NCI-H2196 treated with DMSO at 0.1 percent for 48 hours (cell line): ENCODE measurements around the gene USP49.
"Not testable (repeated sequence)": the region's sequence is repeated elsewhere in the genome, so short reads cannot be mapped to it uniquely, and the experiment has no call there.

Experiments used
- DNase-seq: peaks from one replicate; lab custom pipeline; 2025; ENCODE audit not compliant: unreplicated experiment; lab: John Stamatoyannopoulos, UW

USP49 gene

DNA sequence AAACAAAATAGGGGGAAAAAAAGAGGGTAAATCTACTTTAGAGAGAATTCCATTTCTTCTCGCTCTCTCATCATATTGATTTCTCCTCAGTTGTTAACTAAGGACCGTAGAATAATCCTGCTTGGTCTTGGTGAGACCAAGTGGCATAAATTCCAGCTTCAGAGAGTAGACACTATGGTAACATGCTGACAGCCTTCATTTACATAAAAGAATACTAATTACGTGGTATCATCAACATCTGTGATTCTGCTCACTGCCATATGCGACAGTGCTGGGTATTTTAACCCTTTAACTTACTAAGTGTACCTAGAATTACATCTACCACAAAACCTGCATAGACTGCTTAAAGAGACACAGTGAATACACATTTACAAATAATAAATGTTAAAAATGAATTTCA lies 80.5 kb downstream of the USP49 start:
- DNase-seq: no peak

DNA sequence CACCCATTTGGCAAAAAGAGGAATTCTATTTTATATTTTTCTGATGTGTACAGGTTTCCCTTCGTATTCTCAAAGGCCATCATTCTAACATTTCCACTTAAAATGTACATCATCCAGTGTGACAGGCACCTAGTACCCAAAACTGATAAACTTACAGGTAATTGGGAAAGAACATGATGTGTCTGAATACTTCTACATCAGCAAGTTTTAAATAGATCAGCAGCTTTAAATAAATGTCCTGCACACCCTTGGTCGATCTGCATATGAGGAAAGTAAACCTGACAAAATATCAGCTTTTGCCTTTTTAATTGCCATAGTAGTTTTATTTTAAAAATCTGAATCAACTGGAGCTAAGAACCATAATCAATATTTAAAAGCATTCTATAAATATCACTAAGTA lies 81.2 kb downstream of the USP49 start:
- no peak for DNase-seq

DNA sequence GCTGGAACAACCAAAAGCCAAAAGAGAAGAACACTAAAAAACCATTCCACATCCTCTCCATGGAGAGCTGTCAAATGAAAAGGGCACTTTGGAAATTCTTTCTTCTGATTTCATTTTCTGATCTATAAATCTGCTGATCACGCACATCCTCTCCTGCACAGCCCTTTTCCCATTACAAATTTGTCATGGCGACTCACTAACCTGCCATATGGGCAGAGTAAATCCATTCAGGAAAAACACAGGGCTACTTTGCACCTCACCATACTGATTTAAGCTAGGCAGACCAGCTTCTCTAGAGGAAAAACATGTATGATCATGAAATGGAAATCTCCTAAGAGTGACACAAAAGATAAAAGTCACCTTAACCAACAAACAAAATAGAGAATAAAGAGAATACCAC lies 81.7 kb downstream of the USP49 start:
- no peak for DNase-seq

DNA sequence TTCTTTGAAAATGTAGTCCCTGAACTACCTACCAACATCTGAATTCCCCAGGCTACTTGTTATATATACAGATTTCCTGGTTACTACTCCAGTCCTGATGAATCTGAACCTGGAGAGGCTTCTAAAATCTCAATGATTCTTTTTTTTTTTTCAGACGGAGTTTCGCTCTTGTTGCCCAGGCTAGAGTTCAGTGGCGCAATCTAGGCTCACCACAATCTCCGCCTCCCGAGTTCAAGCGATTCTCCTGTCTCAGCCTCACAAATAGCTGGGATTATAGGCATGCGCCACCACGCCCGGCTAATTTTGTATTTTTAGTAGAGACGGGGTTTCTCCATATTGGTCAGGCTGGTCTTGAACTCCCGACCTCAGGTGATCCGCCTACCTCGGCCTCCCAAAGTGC lies 83.2 kb downstream of the USP49 start:
- DNase-seq: not testable (repeated sequence)

DNA sequence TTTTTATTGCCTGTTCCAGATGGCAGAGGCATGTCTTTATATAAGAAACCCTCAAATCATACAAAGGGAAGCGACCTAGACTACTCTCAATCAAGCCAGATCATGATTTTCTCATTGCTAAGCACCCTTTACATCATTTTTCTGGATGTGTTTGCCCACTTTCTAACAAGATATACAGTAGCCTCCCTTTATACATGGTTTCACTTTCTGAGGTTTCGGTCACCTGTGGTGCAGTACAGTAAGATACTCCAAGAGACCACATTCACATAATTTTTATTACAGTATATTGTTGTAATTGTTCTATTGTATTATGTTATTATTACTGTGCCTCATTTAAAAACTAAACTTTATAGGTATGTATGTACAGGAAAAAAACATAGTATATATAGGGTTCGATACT lies 84.1 kb downstream of the USP49 start:
- DNase-seq: no peak

DNA sequence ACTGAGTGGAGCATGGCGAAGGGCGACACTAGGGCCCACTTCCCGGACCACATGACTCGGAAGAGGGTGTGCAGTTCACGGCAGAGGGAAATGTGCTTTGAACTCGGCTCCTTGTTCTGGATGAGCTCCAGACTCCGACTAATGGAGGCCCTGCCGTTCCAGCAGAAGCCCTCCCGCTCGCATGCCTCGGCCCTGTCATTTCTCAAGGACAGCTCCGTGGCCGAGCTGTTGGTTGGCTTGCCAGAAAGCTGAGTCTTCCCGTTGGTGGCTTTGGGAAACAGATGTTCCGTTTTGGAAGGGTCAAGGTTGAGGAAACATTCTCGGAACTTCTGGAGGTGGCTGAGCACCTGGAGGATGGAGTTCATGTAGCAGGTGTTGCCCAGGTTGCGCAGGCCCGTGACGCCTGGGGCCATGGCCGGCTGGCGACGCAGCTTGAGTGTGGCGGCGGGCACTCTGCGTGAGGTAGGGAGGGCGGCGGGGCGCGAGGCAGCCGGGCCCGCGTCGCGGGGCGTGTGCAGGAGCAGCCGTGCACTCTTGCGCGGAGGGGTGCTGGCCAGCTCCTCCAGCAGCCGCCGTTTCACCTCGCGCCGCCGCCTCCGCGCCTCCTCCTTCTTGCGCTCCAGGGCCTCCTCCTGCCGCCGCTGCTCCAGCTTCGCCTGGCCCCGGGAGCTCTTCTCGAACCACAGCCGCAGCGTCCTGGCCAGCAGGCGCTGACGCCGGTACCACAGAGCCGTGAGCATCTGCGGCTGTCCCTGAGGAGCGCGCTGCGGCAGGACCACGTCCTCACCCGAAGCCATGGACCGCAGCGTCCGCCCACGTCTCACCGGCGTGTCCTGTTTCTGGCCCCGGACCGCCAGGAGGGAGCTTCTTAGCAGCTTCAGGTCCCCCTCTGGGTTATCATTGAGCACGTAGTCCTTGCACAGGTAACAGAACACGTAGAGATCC lies 89.1 kb downstream of the USP49 start:
- no peak for DNase-seq

DNA sequence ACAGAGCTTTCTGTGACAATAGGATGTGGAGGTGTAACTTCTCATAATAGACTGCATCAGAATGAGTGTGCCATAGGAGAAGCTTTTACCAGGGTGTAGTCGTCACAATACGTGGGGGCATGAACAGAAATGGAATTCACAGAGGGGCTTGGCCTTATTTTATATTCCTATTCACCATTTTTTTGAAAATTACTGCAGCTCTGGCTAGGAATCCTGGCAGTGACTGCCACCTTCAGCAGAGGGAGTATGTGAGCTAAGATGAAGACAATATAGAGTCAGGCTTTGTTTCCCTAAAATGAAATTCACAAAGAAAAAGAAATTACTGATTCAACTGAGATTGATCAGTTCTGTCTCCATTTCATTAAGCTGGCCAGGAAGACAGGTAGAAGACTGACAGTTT lies 93.8 kb downstream of the USP49 start:
- DNase-seq: no peak

DNA sequence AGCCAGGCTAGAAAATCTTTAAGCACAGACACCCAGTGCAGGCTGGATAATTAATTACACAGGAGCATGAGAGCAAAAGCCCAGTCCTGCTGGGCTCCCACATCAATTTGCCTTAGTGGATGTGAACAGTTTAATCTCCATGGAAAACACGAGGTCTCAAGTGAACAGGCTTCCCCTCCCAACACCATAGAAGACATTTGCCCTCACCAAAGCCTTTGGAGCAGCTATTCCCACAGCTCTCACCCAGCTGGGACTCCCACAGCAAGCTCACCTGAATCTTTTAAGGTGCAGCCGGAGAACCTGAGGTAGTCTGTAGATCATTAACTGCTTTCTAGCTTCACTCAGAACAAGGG lies 95.6 kb downstream of the USP49 start:
- no peak for DNase-seq

DNA sequence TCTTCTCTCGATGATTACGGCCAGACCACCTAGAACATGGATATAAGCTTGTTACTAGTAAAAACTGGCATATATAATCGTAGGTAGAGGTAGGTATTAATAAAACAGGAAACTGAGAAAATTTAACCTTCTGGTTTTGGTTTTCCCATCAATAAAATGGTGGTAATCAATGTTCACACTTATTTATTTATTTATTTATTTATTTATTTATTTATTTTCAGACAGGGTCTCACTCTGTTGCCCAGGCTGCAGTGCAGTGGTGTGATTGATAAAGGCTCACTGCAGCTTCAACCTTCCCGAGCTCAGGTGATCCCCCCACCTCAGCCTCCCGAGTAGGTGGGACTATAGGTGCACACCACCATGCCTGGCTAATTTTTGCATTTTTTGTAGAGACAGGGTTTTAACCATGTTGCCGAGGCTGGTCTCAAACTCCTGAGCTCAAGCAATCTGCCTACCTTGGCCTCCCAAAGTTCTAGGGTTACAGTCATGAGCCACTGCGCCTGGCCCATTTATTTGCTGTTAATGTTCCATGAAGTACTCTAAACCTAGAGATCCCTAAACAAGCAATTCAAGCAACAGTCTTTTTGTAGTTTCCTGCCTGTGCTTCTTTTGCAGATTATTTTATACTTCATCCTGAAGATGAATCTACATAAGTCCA lies 96.1 kb downstream of the USP49 start:
- no peak for DNase-seq

DNA sequence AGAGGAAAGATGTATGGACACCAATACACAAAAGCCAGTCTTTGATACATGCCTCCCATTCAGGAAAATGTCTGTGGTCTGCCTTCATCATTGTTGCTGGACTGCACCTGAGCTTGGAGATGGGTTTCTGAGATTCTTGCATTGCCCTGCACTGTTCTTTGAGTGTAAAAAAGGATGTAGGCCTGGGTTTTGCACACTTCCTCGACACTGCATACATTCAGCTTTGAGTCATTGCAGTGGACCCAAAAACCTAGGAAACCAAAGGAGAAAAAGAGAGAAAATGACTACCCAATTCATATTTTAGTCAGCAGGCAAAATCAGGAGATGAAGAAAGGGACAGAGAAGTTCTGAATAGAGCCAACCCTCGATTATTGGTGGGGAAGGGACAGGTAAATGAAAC lies 98.7 kb downstream of the USP49 start:
- no peak for DNase-seq

DNA sequence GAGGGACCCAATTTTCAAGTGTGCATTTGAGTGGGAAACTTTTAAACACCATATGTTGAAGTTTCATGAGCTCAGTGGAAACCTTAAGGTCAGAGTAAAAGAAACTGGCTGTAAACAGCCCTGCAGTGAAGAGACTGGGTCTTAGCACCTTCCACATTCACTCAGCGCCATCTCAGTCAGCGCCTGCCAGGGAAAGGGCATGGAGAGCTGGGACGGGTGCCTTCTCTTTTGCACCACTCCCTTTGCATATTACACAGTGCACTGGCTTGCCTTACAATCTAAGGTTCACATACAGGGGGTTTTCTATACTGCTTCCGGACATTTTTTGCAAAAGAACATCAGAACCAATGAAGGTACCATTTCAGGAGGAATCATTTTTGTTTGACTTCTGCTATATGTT lies 103.2 kb downstream of the USP49 start:
- DNase-seq: no peak

DNA sequence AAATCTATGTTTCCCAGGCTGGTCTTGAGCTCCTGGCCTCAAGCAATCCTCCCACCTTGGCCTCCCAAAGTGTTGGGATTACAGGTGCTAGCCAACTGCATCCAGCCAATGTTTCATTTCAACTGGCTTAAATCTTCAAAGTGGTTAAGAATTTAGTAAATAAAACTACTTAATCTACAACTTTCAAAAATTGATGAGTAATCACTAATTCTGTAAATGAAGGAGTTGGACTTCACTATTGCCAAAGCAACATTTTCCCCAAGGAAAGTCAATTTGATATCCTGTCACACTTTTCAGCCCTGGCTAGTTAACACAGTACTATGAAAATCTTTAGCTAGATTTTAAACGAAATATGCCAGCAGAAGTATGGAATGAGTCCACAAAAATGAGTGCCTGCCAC lies 103.9 kb downstream of the USP49 start:
- no peak for DNase-seq

DNA sequence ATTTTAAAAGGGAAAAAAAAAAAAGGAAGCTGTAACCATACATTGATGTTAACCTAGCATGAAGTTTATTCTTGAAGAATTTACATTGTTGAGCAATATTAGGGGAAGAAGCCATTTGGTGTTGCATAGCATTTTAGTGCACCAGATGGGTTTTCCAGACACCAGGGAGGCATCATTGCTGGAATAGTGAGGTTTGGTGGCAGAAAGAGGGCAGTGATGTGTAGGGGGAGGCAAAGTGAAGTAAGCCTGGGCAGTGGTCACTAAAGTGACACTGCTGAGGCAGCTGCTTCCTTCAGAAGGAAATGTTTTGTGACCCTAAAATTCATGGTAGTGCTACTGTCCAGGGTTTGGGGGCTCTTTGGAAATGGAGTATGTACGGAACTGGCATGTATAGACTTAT lies 105.1 kb downstream of the USP49 start:
- no peak for DNase-seq

DNA sequence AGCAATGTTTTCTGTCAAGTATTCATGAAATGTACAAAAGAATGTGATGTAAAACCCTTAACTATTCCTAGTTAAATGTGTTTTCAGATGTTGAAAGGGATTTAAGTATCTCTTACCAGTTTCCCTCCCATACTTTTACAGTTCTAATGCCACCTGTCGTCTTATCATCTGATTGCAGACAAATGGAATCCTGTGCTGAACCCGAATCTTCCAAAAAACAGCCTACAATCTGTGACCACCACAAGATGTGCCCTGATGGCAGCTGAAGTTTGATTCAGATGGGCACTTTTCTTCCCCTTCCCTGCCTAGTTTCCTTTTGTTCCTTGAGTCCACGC lies 105.8 kb downstream of the USP49 start:
- DNase-seq: no peak

DNA sequence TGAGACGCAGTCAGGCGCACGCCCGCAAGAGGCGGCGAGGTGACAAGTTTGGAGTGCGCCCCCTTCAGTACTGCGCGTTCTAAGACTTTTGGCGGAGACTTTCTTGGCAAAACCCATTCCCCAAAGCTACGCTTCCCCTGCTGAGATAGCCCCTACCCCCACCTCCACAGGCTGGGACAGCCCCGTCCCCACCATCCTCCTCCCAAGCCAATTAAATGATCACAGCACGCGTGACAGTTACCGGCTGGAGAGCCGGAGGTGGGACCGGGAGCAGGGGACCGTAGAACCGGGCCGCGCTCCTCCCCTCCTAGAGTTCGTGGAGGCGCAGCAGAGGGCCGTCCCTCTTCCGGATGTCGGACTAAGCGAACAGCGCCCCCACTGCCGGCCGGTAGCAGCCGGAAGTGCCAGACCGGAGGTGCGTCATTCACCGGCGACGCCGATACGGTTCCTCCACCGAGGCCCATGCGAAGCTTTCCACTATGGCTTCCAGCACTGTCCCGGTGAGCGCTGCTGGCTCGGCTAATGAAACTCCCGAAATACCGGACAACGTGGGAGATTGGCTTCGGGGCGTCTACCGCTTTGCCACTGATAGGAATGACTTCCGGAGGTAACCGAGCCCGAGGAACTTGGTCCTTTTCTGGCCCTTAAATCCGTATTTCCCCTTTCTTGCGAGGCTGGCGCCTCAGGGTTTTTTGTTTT lies 107.8 kb downstream of the USP49 start, which contains the start of gene TOMM6:
Gene TOMM6, plus strand, starts transcription at position 476 of the 699 bp plus-strand sequence. Its CDS starts 4 bp downstream, at position 480.
- peak; percentile 85 for DNase-seq

DNA sequence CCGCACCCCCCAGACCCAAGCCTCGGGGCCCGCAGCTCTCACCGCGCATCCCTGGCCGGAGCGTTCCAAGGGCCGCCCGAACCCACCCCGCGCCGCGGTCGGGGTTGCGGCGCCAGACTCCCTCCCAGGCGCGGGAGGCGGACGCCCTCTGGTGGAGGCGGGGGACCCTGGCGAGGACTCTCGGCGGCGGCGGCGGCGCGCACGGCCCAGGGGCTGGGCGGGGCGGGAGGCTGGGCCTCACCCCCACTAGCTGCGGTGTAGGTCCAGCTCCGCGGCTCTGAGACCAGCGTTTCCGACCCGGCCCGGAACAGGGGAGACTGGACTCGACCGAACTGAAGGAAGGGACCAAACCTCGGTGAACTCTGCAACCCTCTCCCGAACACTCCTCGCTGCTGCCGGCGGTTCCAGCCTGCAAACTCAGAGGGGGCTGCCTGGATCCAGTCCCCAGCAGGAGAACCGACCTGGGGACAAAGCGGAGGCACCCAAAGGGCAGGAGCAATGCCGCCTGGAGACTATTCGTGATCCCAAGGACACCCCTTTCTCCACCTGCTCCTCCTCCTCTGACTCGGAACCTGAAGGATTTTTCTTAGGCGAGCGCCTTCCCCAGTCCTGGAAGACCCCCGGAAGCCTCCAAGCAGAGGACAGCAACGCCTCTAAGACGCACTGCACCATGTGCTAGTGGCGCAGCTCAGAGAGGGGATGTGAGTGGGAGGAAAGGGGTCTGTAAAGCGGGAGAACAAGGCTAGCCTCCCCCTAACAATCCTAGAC lies 108.5 kb downstream of the USP49 start:
- DNase-seq: peak; percentile 65

DNA sequence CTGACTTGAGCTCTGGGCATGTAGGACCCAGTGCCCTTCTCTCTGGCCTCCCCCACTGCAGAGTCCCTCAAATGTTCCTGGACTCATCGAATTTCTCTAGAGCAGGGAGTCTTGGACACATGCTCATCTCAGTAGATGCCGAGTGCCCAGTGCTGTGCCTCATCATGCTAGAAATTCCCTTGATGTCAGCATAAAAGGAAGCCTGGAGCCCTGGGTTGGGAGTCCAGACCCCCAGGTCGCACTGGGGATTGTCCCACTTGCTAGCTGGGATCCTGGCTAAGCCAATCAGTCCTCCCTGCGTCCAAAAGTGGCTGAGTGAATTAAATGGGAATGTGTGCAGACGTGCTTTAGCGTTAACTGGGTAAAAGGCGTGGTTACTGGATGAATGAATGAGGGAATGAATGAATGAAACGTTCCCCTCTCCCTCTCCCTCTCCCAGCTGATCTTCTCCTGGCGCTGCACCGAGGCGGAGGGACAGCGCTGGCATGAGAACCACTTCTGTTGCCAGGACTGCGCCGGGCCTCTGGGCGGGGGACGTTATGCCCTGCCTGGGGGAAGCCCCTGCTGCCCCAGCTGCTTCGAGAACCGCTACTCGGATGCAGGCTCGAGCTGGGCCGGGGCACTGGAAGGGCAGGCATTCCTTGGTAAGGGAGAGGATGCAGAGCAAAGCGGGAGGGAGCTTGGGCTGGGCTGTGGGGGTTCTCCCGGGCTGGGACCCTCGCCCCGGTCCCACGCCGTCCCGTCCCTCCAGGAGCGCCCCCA lies 109.3 kb downstream of the USP49 start:
- no peak for DNase-seq

DNA sequence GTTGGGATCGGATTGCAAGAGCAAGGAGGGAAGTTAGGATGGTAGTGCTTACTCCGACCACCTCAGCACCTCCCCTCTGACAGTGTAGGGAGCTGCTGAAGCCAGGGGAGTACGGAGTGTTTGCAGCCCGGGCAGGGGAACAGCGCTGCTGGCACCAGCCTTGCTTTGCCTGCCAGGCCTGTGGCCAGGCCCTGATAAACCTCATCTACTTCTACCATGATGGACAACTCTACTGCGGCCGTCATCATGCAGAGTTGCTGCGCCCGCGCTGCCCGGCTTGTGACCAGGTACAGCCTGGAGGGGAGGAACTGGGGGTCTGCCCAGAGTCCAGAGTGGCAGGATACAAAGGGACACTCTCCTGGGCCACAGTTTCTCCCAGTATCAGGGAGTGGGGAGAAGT lies 109.9 kb downstream of the USP49 start:
- DNase-seq: no peak

DNA sequence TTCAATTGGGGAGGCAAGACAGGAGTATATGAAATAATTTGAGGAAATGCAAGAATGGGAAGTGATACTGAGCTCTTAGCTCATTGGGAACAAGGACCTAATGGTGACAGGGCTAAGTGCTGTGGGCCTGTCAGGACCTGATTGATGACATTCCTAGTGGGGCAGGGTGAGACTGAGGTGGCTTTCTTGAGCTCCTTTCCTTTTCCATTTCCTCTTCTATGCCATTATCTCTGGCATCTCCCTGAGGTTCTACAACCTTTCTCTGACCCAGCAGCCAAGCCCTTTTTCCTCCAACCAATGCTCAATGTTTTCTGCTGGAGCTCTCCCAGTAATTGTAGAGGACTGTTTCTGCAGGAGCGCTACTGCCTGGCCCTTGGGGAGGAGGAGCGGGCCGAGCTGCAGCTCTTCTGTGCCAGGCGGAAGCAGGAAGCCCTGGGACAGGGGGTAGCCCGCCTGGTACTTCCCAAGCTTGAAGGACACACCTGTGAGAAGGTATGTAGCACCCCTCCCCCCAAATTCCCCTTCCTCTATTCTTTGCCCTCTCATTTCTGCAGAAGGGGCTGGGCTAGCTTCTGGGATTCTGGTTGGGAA lies 110.5 kb downstream of the USP49 start:
- no peak for DNase-seq

DNA sequence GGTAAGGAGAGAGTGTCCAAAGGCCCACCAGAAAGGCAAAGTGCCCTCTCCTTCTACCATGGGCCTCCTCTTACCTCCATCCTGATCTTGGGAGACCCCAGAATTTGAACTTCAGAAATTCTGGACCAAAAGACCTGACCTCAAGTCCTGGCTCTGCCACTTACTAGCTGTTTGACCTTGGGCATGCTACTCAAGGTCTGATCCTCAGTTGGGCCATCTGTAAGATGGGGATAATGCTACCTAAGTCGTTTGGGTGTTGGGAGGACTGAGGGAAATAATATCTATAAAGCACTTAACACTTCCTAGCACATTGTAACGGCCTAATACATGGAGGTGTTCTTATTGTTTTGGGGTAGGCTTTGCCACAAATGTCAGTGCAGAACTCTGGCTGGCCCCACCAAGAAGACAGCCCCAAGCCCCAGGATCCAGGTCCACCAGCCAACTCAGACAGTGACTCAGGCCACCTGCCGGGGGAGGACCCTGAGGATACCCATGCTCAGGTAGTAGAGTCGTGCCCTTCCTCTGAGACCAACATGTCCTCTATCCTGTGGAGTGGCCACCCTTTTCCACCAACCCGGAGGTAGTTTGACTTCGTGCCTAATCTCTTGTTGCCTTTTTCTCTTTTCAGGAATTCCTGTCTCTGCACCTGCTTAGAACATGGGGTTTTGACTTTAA lies 111.9 kb downstream of the USP49 start:
- no peak for DNase-seq
